ENCODE data around the gene ZNF780A. TPM values are rescaled to one million over a fixed set of nuclear protein-coding genes. Genes with fewer than 3 reads are reported as not detected.
A peak's percentile ranks its signal among the peaks of the same experiment; 100 is the strongest.

Gene ZNF780A
- total RNA-seq, 2 donors from 2014 or later = 13.8 to 15.0 TPM

DNA sequence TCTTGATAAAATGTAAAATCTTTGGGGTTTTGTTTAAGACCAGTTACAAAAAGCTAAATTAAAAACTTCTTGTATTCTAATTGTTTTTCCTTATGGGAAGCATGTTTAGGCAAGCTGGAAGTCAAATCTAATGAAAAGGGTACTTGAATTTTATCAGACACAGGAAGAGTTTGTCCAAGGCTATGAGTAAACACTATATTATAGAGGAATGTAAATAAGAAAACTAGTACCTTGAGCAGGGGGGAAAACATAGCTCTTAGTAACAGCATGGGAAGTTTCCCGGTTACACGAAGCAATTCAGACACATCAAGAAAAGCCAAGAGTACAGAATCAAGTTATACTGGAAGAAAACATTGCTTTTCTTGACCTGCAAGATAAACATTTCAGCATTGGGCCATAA is 19.8 kb upstream of the ZNF780A start:
- H3K4me3 Mint-ChIP-seq = no peak overlapping the region
- H3K4me1 Mint-ChIP-seq (ENCODE audit: low read depth) = no peaks in the 10 kb centered on the region
- H3K27me3 Mint-ChIP-seq (ENCODE audit: low read depth) = peaks cover 15% of the 10 kb centered on the region
- DNase-seq = no peak
- H3K9me3 Mint-ChIP-seq = no peaks in the 10 kb centered on the region
- no peak overlapping the region for H3K27ac Mint-ChIP-seq
- ATAC-seq (replicated peaks in 1 of 2) = no peak
- H3K36me3 Mint-ChIP-seq (ENCODE audit: insufficient read depth in 2 of 2) = peaks cover 0 to 1% of the 10 kb centered on the region in 2 donors

DNA sequence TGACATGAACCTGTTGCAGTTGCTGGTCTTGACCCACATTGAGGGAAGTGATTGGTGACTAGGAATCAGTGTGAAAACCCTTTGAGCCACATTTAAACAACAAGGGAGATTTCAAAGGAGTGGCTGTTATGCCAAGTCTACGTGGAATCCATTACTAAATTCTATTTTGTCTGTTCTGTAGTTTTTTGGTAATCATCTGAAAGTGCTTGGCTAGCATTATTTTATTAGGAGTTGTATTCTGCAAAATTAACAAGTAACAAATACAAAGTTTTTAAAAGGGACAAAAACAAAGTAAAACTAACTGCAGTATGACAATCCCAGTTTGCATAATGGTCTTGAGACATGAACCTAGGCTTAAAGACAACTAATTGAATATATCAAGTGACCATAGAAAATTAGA is 14.0 kb upstream of the ZNF780A start:
- Mint-ChIP-seq H3K27ac (no peak overlapping the region), H3K27me3 (ENCODE audit: low read depth) (no peaks in the 10 kb centered on the region), H3K4me1 (ENCODE audit: low read depth) (no peaks in the 10 kb centered on the region), H3K9me3 (no peaks in the 10 kb centered on the region), H3K4me3 (no peak overlapping the region), H3K36me3 (ENCODE audit: insufficient read depth in 2 of 2) (no peaks in the 10 kb centered on the region)
- DNase-seq (no peak), ATAC-seq (replicated peaks in 1 of 2) (no peak)

DNA sequence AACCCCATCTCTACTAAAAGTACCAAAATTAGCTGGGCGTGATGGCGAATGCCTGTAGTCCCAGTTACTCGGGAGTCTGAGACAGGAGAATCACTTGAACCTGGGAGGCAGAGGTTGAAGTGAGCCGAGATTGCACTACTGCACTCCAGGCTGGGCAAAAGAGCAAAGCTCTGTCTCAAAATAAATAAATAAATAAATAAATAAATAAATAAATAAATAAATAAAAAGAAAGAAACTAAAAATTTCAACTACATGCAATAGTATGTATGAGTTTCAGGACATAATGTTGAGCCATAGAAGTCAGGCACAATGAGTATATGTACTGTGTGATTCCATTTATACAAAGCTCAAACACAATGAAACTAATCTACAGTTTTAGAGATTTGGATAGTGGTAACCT is 12.9 kb upstream of the ZNF780A start:
- no peaks in the 10 kb centered on the region for H3K36me3 Mint-ChIP-seq (ENCODE audit: insufficient read depth in 2 of 2)
- H3K27me3 Mint-ChIP-seq (ENCODE audit: low read depth) = peaks cover 8% of the 10 kb centered on the region
- no peak overlapping the region for H3K27ac Mint-ChIP-seq
- no peaks in the 10 kb centered on the region for H3K4me1 Mint-ChIP-seq (ENCODE audit: low read depth)
- no peak for DNase-seq
- H3K9me3 Mint-ChIP-seq = no peaks in the 10 kb centered on the region
- no peak for ATAC-seq (replicated peaks in 1 of 2)
- H3K4me3 Mint-ChIP-seq = no peak overlapping the region

DNA sequence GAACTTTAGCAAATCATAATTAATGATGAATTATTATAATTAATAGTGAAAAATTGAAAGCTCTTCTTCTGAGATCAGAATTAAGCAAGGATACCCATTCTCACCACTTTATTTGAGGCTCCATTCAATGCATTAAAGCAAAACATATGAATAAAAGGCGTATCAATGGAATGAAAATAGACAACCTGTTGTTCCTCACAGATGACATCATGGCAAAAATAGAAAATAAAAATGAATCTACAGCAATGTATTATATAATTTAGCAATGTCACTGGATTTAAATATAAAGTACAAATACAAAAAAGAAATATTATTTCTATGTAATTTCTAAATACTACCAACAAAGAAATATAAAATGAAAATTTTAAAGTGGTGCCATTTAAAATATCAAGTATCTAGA is 11.1 kb upstream of the ZNF780A start:
- H3K36me3 Mint-ChIP-seq (ENCODE audit: insufficient read depth in 2 of 2) = no peaks in the 10 kb centered on the region
- no peak overlapping the region for H3K4me3 Mint-ChIP-seq
- ATAC-seq (replicated peaks in 1 of 2) = no peak
- H3K4me1 Mint-ChIP-seq (ENCODE audit: low read depth) = no peaks in the 10 kb centered on the region
- no peak overlapping the region for H3K27ac Mint-ChIP-seq
- H3K27me3 Mint-ChIP-seq (ENCODE audit: low read depth) = peaks cover 9% of the 10 kb centered on the region
- DNase-seq = no peak
- H3K9me3 Mint-ChIP-seq = no peaks in the 10 kb centered on the region

DNA sequence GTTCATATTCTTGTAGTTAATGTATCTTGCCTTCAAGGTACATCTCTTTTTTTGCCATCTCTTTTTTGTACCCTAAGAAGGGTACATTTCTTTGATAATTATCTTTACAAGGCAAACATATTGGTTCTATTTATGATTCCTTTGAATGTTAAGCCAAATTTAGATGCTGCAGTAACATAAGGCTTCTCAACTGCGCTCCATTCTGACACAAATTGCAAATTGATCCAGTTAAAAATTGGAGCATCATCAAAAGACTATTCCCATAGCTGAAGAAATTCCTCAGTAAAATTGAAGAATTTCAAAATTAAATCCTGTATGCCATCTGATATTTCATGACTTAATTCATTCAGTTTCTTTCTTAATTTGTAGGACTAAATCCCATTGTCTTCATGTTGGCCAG is 2.7 kb upstream of the ZNF780A start:
- H3K4me3 Mint-ChIP-seq = no peak overlapping the region

DNA sequence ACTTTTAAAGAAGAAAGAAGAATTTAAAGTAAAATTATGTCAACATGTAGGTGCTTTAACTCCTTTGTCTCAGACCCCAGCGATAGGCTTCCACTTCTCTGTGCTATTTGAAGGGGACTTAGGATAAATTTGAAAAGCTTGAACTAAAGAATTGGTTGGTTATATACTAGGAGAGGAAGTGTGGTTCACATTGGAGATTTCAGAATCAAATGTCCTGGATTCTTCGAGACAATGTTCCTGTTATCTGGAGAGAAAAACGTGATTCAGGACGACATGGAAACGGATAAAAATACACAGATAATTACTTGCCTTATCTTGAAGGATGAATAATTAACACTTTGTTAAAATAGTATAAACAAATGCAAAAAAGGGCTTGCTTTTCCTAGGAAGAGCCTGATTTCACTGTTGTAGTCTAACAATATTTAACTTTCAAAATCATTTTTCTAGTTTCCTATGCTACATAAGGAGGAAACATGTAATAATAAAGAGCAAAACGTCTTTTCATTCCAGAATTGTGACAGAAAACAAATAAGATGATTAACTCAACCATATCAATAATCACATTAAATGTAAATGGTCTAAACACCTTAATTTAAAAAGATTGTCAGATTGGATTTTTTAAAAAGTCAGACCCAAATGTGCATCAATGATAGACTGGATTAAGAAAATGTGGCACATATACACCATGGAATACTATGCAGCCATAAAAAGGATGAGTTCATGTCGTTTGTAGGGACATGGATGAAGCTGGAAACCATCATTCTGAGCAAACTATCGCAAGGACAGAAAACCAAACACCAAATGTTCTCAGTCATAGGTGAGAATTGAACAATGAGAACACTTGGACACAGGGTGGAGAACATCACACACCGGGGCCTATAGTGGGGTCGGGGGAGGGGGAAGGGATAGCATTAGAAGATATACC is 724 bp upstream of the ZNF780A start:
- Mint-ChIP-seq H3K4me3 (peak overlapping the region; percentile 99 to 100), H3K27me3 (ENCODE audit: low read depth) (no peaks in the 10 kb centered on the region), H3K27ac (peak overlapping the region; percentile 100), H3K9me3 (peaks cover 0 to 6% of the 10 kb centered on the region in 2 donors), H3K4me1 (ENCODE audit: low read depth) (peaks cover 36% of the 10 kb centered on the region), H3K36me3 (ENCODE audit: insufficient read depth in 2 of 2) (peaks cover 10 to 13% of the 10 kb centered on the region in 2 donors)
- ATAC-seq (replicated peaks in 1 of 2) (no peak), DNase-seq (no peak)

More for the DNA sequence above, 2.7 kb upstream of the ZNF780A start:
- peaks cover 25% of the 10 kb centered on the region for H3K4me1 Mint-ChIP-seq (ENCODE audit: low read depth)
- ATAC-seq (replicated peaks in 1 of 2) (no peak), DNase-seq (no peak)
- peaks cover 4% of the 10 kb centered on the region in 2 donors for H3K36me3 Mint-ChIP-seq (ENCODE audit: insufficient read depth in 2 of 2)
- no peaks in the 10 kb centered on the region for H3K9me3 Mint-ChIP-seq
- no peaks in the 10 kb centered on the region for H3K27me3 Mint-ChIP-seq (ENCODE audit: low read depth)
- H3K27ac Mint-ChIP-seq = no peak overlapping the region

DNA sequence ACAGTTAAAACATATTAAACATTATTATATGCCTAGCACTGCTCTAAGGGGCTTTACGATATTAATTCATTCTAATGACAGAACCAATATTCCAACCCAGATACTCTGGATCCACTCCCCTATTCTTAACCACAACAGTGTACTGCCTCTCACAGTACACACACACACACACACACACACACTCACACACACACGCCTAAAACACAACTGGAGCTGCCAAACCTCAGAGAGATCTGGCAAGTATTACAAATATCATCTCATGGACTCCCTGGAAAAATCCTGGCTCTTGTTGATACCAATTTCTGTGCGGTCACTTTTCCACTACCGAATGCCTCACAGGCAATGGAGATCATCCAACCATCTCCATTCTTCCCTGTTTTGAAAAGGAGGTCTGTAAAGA is 1.3 kb downstream of the ZNF780A start:
- no peak for ATAC-seq (replicated peaks in 1 of 2)
- H3K4me1 Mint-ChIP-seq (ENCODE audit: low read depth) = peaks cover 36% of the 10 kb centered on the region

DNA sequence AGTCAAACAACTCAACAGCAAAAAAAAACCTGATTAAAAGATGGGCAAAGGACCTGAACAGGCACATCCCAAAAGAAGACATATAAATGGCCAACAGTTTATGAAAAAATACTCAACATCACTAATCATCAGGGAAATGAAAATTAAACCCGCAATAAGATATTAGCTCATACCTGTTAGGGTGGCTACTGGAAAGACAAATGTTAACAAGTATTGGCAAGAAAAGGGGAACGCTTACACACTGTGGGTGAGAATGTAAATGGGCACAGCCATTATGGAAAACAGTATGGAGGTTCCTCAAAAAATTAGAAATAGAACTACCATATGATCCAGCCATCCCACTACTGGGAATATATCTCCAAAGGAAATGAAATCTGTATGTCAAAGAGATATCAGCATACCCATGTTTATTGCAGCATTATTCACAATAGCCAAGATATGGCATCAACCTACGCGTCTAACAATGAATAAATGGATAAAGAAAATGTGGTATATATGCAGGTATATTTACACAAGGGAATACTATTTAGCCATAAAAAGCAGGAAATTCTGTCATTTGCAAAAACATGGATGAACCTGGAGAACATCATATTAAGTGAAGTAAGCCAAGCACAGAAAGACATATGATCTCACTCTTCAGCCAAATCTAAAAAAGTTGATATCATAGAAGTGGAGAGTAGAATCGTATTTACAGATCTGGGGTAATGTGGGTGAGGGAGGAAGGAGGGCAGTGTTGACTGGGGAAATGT is 2.3 kb downstream of the ZNF780A start:
- ATAC-seq (replicated peaks in 1 of 2) = no peak

More for the DNA sequence above, 1.3 kb downstream of the ZNF780A start:
- peaks cover 10 to 15% of the 10 kb centered on the region in 2 donors for H3K36me3 Mint-ChIP-seq (ENCODE audit: insufficient read depth in 2 of 2)
- H3K9me3 Mint-ChIP-seq = peaks cover 0 to 6% of the 10 kb centered on the region in 2 donors
- peak overlapping the region; percentile 100 for H3K27ac Mint-ChIP-seq
- no peak for DNase-seq
- H3K4me3 Mint-ChIP-seq = peak overlapping the region; percentile 99 to 100
- no peaks in the 10 kb centered on the region for H3K27me3 Mint-ChIP-seq (ENCODE audit: low read depth)

DNA sequence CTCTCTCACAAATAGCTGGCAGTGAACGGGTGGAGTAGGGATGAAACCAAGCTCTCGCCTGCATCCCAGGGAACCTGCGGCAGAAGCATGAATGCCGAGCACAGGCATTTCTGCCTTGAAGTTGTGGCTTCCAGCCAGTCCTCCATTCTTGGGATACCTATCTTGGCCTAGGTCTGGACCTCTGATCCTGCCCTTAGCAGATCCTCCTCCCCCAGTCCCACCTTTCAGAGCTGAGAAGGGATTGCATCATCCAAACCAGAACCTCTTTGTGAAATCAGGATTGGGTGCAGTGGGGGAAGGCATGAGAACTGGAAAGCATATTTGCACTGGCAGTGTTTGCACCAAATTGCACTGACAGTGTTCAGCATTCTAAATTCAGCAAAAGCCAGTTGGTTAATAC is 5.8 kb downstream of the ZNF780A start:
- Mint-ChIP-seq H3K36me3 (ENCODE audit: insufficient read depth in 2 of 2) (peaks cover 29 to 38% of the 10 kb centered on the region in 2 donors), H3K4me1 (ENCODE audit: low read depth) (peaks cover 25% of the 10 kb centered on the region), H3K27me3 (ENCODE audit: low read depth) (no peaks in the 10 kb centered on the region), H3K27ac (no peak overlapping the region), H3K9me3 (peaks cover 0 to 6% of the 10 kb centered on the region in 2 donors), H3K4me3 (no peak overlapping the region)
- ATAC-seq (replicated peaks in 1 of 2) (no peak), DNase-seq (no peak)

More for the DNA sequence above, 2.3 kb downstream of the ZNF780A start:
- H3K9me3 Mint-ChIP-seq = peaks cover 0 to 6% of the 10 kb centered on the region in 2 donors
- peaks cover 13 to 19% of the 10 kb centered on the region in 2 donors for H3K36me3 Mint-ChIP-seq (ENCODE audit: insufficient read depth in 2 of 2)
- H3K4me1 Mint-ChIP-seq (ENCODE audit: low read depth) = peaks cover 36% of the 10 kb centered on the region
- no peaks in the 10 kb centered on the region for H3K27me3 Mint-ChIP-seq (ENCODE audit: low read depth)
- no peak for DNase-seq
- no peak overlapping the region for H3K27ac Mint-ChIP-seq
- peak overlapping the region; percentile 16 to 56 for H3K4me3 Mint-ChIP-seq

DNA sequence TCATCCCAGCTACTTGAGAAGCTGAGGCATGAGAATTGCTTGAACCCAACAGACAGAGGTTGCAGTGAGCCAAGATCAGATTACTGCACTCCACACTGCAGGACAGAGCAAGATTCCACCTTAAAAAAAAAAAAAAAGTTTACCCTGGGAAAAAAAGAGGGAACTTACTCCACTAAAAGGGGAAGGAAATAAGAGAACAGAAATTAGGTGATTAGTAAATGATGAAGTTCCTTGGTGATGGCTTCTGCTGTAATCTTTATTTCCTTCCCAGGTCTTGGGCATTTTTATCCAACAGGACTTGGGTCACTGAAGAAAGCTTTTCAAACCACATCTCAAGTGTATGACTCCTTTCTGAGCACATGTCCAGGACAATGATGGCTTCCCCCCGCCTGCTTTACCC is 9.3 kb downstream of the ZNF780A start:
- ATAC-seq (replicated peaks in 1 of 2) (no peak), DNase-seq (no peak)
- peaks cover 42 to 61% of the 10 kb centered on the region in 2 donors for H3K36me3 Mint-ChIP-seq (ENCODE audit: insufficient read depth in 2 of 2)
- H3K4me3 Mint-ChIP-seq = no peak overlapping the region
- no peaks in the 10 kb centered on the region for H3K27me3 Mint-ChIP-seq (ENCODE audit: low read depth)
- no peaks in the 10 kb centered on the region for H3K4me1 Mint-ChIP-seq (ENCODE audit: low read depth)
- H3K27ac Mint-ChIP-seq = peak overlapping the region; percentile 8
- H3K9me3 Mint-ChIP-seq = peaks cover 18 to 23% of the 10 kb centered on the region in 2 donors

DNA sequence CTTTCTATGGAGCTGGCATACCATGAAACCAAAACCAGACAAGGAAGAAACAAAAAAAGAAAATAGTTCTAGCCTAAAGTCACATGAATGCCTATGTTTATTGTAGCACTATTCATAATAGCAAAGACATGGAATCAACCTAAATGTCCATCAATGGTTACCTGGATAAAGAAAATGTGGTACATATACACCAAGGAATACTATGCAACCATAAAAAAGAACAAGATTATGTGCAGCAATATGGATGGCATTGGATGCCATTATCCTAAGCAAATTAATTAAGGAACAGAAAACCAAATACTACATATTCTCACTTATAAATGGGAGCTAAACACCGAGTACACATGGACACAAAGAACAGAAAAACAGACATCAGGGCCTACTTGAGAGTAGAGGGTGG is 10.5 kb downstream of the ZNF780A start:
- H3K27me3 Mint-ChIP-seq (ENCODE audit: low read depth) = no peaks in the 10 kb centered on the region
- peaks cover 22 to 23% of the 10 kb centered on the region in 2 donors for H3K9me3 Mint-ChIP-seq
- no peaks in the 10 kb centered on the region for H3K4me1 Mint-ChIP-seq (ENCODE audit: low read depth)
- peaks cover 50 to 71% of the 10 kb centered on the region in 2 donors for H3K36me3 Mint-ChIP-seq (ENCODE audit: insufficient read depth in 2 of 2)
- ATAC-seq (replicated peaks in 1 of 2) (no peak), DNase-seq (no peak)
- H3K4me3 Mint-ChIP-seq = no peak overlapping the region
- H3K27ac Mint-ChIP-seq = no peak overlapping the region

DNA sequence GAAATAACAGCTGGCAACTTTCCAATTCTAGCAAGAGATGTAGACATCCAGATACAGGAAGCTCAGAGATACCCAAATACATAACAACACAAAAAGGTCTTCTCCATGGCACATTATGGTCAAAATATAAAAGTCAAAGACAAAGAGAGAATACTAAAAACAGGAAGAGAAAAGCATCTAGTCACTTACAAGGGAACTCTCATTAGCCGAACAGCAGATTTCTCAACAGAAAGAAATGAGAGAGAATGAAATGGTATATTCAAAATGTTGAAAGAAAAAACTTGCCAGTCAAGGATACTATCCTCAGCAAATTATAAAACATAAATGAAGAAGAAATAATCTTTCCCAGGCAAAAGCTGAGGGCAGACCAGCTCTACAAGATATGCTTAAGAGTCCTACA is 12.4 kb downstream of the ZNF780A start:
- Mint-ChIP-seq H3K4me1 (ENCODE audit: low read depth) (no peaks in the 10 kb centered on the region), H3K27me3 (ENCODE audit: low read depth) (no peaks in the 10 kb centered on the region), H3K4me3 (no peak overlapping the region), H3K9me3 (peaks cover 26 to 29% of the 10 kb centered on the region in 2 donors), H3K36me3 (ENCODE audit: insufficient read depth in 2 of 2) (peaks cover 64 to 84% of the 10 kb centered on the region in 2 donors), H3K27ac (no peak overlapping the region)
- no peak for ATAC-seq (replicated peaks in 1 of 2)
- DNase-seq = no peak

DNA sequence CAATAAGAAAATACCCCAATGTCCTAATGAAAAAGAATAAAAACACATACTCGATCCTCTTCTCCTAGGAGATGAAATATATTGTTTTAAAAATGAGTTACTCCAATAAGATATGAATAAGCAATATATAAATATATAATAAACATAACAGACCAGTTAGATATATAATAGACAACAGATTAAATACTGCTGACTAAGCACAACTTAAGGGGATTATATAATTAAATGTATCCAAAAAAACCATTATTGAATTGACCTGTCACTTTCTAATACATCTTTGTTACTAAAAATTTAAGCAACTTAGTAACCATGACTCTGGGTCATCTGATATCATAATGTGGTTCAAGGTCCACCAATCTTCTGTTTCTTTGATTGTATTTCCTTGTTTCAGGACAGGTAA is 20.7 kb downstream of the ZNF780A start:
- Mint-ChIP-seq H3K27me3 (ENCODE audit: low read depth) (no peaks in the 10 kb centered on the region), H3K4me1 (ENCODE audit: low read depth) (no peaks in the 10 kb centered on the region), H3K27ac (no peak overlapping the region), H3K4me3 (no peak overlapping the region), H3K9me3 (peaks cover 14 to 16% of the 10 kb centered on the region in 2 donors), H3K36me3 (ENCODE audit: insufficient read depth in 2 of 2) (peaks cover 18 to 34% of the 10 kb centered on the region in 2 donors)
- DNase-seq (no peak), ATAC-seq (replicated peaks in 1 of 2) (no peak)
